Hepatocyte (in vitro differentiated cells): Measurements from ENCODE around the gene DNAJC5G.

Source experiments
- EZH2 ChIP-seq: fragments of 200-600 bp; sonication (generic); IDR thresholded peaks from 2 replicates; pipeline ENCODE4 v1.6.1; 2016; ENCODE audit warnings: antibody characterized with exemption, mild to moderate bottlenecking, borderline replicate concordance
- EZH2phosphoT487 ChIP-seq: fragments of 200-600 bp; sonication (generic); IDR thresholded peaks from one replicate; pipeline ENCODE4 v1.6.1; 2018; ENCODE audit warnings: antibody characterized with exemption, mild to moderate bottlenecking, low read depth, moderate library complexity; ENCODE audit not compliant: unreplicated experiment, severe bottlenecking
- TF ChIP-seq, protein P1 (sequence below): fragments of 200-600 bp; sonication (generic); IDR thresholded peaks from 2 replicates; pipeline ENCODE4 v1.5.1; 2016; ENCODE audit warnings: antibody characterized with exemption, mild to moderate bottlenecking; ENCODE audit not compliant: poor library complexity

DNA sequence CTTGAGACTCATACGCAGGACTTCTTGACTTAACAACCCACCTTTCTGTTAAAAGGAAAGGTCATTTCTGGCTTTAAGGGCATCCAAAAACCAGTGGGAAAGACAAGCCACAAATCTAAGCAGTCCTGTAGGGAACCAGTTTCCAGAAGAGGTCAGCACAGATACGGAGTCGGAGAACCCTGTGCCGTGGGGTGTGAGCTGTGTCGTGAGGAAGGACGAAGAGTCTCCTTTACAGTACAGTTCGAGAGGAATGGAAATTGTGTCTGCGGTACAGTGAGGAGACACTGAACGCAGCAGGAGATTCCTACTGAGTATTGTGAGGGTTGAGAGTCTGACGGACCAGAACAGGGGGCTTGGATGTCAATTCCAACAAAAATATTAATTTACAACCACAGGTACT, 30.1 kb upstream of the DNAJC5G start:
- TF ChIP-seq, protein P1, sequence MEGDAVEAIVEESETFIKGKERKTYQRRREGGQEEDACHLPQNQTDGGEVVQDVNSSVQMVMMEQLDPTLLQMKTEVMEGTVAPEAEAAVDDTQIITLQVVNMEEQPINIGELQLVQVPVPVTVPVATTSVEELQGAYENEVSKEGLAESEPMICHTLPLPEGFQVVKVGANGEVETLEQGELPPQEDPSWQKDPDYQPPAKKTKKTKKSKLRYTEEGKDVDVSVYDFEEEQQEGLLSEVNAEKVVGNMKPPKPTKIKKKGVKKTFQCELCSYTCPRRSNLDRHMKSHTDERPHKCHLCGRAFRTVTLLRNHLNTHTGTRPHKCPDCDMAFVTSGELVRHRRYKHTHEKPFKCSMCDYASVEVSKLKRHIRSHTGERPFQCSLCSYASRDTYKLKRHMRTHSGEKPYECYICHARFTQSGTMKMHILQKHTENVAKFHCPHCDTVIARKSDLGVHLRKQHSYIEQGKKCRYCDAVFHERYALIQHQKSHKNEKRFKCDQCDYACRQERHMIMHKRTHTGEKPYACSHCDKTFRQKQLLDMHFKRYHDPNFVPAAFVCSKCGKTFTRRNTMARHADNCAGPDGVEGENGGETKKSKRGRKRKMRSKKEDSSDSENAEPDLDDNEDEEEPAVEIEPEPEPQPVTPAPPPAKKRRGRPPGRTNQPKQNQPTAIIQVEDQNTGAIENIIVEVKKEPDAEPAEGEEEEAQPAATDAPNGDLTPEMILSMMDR: no peak
- TF ChIP-seq EZH2 (no peak), EZH2phosphoT487 (no peak)
